Mesenchymal stem cell (in vitro differentiated cells and primary cell): ENCODE data around the gene ACVR1.

Source experiments
- DNase-seq: peaks from one replicate; pipeline ENCODE4 v3.0.0-alpha.2; 2013
- H2AFZ ChIP-seq: one replicate; pipeline ENCODE4 v1.6.1; 2013; ENCODE audit warnings: low read depth, mild to moderate bottlenecking, control low read depth, inconsistent platforms, low read length, moderate library complexity
- H2AK5ac ChIP-seq: 2 replicates; pipeline ENCODE4 v1.6.1; 2013; ENCODE audit warnings: low read length, moderate library complexity, mild to moderate bottlenecking, inconsistent platforms; ENCODE audit not compliant: severe bottlenecking
- H2BK120ac ChIP-seq: one replicate; pipeline ENCODE4 v1.6.1; 2013; ENCODE audit warnings: low read depth, mild to moderate bottlenecking, inconsistent platforms, low read length, moderate library complexity
- H2BK12ac ChIP-seq, 2 experiments: one replicate each; pipeline ENCODE4 v1.6.1; 2013; ENCODE audit warnings: inconsistent platforms in 2 of 2, low read length in 2 of 2, mild to moderate bottlenecking in 2 of 2, moderate library complexity in 2 of 2, control low read depth in 1 of 2
- H2BK15ac ChIP-seq: one replicate; pipeline ENCODE4 v1.6.1; 2013; ENCODE audit warnings: mild to moderate bottlenecking, low read depth, inconsistent platforms; ENCODE audit not compliant: poor library complexity, severe bottlenecking
- H2BK5ac ChIP-seq: 2 replicates; pipeline ENCODE4 v1.6.1; 2013; ENCODE audit warnings: low read depth, mild to moderate bottlenecking, low read length, control low read depth, inconsistent platforms; ENCODE audit not compliant: poor library complexity, severe bottlenecking
- H3K14ac ChIP-seq, 2 experiments: one replicate each; pipeline ENCODE4 v1.6.1; 2013; ENCODE audit warnings: inconsistent platforms in 2 of 2, low read length in 2 of 2, control low read depth in 1 of 2, mild to moderate bottlenecking in 1 of 2, moderate library complexity in 1 of 2
- H3K18ac ChIP-seq, 2 experiments: one replicate each; pipeline ENCODE4 v1.6.1; 2013; ENCODE audit warnings: inconsistent platforms in 2 of 2, low read length in 2 of 2, control low read depth in 1 of 2, low read depth in 1 of 2, mild to moderate bottlenecking in 1 of 2
- H3K23ac ChIP-seq, 2 experiments: one replicate each; pipeline ENCODE4 v1.6.1; 2013; ENCODE audit warnings: inconsistent platforms in 2 of 2, low read length in 2 of 2, mild to moderate bottlenecking in 2 of 2, moderate library complexity in 2 of 2, control low read depth in 1 of 2
- H3K27ac ChIP-seq: 2 replicates; pipeline ENCODE4 v1.5.1; 2013; ENCODE audit warnings: mild to moderate bottlenecking, moderate library complexity, low read length, control low read depth, inconsistent platforms; ENCODE audit not compliant: poor library complexity, severe bottlenecking
- H3K27me3 ChIP-seq, 2 experiments: 2 replicates each; pipeline versions ENCODE4 v1.6.1 to v1.7.0; 2013; ENCODE audit warnings: low read length in 2 of 2, mild to moderate bottlenecking in 2 of 2, moderate library complexity in 2 of 2, control low read depth in 1 of 2, inconsistent platforms in 1 of 2; ENCODE audit not compliant: control insufficient read depth in 1 of 2, insufficient read depth in 1 of 2
- H3K36me3 ChIP-seq, 2 experiments: 2 replicates each; pipeline versions ENCODE4 v1.6.1 to v1.7.0; 2013; ENCODE audit warnings: low read length in 2 of 2, control low read depth in 1 of 2, inconsistent platforms in 1 of 2, low read depth in 1 of 2, mild to moderate bottlenecking in 1 of 2; ENCODE audit not compliant: insufficient read depth in 2 of 2, control insufficient read depth in 1 of 2
- H3K4ac ChIP-seq, 2 experiments: one replicate each; pipeline ENCODE4 v1.6.1; 2013; ENCODE audit warnings: inconsistent platforms in 2 of 2, low read length in 2 of 2, mild to moderate bottlenecking in 2 of 2, moderate library complexity in 2 of 2, control low read depth in 1 of 2, low read depth in 1 of 2
- H3K4me1 ChIP-seq: 2 replicates; pipeline ENCODE4 v1.6.1; 2013; ENCODE audit warnings: low read depth, low read length, control low read depth; ENCODE audit not compliant: control insufficient read depth, insufficient read depth
- H3K4me2 ChIP-seq: 2 replicates; pipeline ENCODE4 v1.6.1; 2013; ENCODE audit warnings: low read length, mild to moderate bottlenecking, inconsistent platforms; ENCODE audit not compliant: poor library complexity, severe bottlenecking
- H3K4me3 ChIP-seq, 2 experiments: 2 replicates each; pipeline versions ENCODE4 v1.5.1 to v1.7.0; 2013; ENCODE audit warnings: low read length in 2 of 2, mild to moderate bottlenecking in 2 of 2, control low read depth in 1 of 2, low read depth in 1 of 2; ENCODE audit not compliant: insufficient read depth in 1 of 2
- H3K79me1 ChIP-seq: replicated peaks from 2 replicates; pipeline ENCODE4 v1.6.1; 2013; ENCODE audit warnings: mild to moderate bottlenecking, control low read depth, low read length, inconsistent platforms; ENCODE audit not compliant: poor library complexity, severe bottlenecking
- H3K9ac ChIP-seq: 2 replicates; pipeline ENCODE4 v1.7.0; 2013; ENCODE audit warnings: mild to moderate bottlenecking, low read length, moderate library complexity
- H3K9me3 ChIP-seq: 2 replicates; pipeline ENCODE4 v1.7.0; 2013; ENCODE audit warnings: mild to moderate bottlenecking, low read length; ENCODE audit not compliant: control insufficient read depth
- H4K8ac ChIP-seq: one replicate; pipeline ENCODE4 v1.6.1; 2013; ENCODE audit warnings: inconsistent platforms, mild to moderate bottlenecking, low read length, moderate library complexity
- H4K91ac ChIP-seq: one replicate; pipeline ENCODE4 v1.6.1; 2013; ENCODE audit warnings: mild to moderate bottlenecking, low read length, inconsistent platforms
- WGBS: methylation state at CpG from one replicate; pipeline ENCODE4 v1.1.7; 2013; ENCODE audit warnings: mixed read lengths; 5-methylcytosine and 5-hydroxymethylcytosine counted together

ACVR1 gene

DNA sequence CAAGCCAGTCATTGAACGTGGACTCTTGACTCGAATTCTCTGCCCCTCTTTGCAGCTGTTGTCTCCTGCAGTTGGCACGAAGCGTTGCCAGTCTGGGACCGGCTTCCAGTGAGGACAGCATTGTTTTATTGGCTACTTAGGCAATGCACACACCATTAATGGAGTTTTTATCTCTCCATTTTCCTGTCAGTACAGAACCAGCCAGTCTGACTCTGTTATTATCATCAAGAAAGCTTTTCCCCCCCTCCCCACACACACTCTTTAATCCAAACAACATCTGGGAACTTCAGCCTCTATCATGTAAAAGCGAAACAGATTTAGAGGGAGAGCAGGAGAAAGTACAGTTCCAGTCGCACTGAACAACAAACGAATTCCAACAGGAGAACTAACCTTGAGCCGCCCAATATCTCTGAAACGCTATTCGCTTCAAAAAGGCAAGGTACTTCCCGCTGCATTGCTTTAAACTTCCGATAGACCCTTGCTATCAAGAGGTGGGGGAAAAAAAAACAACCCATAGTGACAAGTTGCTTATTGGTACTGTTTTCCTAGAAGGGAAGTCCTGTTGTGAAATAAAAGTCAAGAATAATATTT lies 38.2 kb downstream of the ACVR1 start:
- Histone ChIP-seq H3K18ac (peak overlapping the region; percentile 88 to 93), H3K27me3 (no peaks in the 10 kb centered on the region), H3K36me3 (peaks cover 2 to 7% of the 10 kb centered on the region in 2 experiments), H3K14ac (peak overlapping the region in 1 of 2 experiments; percentile 88), H2BK120ac (no peak overlapping the region), H3K9ac (peak overlapping the region; percentile 91), H3K4me3 (peak overlapping the region in 1 of 2 experiments; percentile 73), H3K23ac (no peak overlapping the region), H3K79me1 (peaks cover 12% of the 10 kb centered on the region), H4K8ac (peak overlapping the region; percentile 96), H3K9me3 (no peaks in the 10 kb centered on the region), H3K4ac (peak overlapping the region; percentile 61 to 96), H2BK5ac (no peak overlapping the region), H2BK15ac (peak overlapping the region; percentile 60), H2AK5ac (peak overlapping the region; percentile 49), H4K91ac (peak overlapping the region; percentile 96), H3K4me1 (peaks cover 29% of the 10 kb centered on the region), H2BK12ac (peak overlapping the region; percentile 79 to 90), H3K4me2 (peak overlapping the region; percentile 7), H2AFZ (no peak overlapping the region), H3K27ac (peak overlapping the region; percentile 89)
- 63% methylated on average over 13 of the region's 13 CpGs for whole genome bisulfite sequencing
- DNase-seq: peak; percentile 76

DNA sequence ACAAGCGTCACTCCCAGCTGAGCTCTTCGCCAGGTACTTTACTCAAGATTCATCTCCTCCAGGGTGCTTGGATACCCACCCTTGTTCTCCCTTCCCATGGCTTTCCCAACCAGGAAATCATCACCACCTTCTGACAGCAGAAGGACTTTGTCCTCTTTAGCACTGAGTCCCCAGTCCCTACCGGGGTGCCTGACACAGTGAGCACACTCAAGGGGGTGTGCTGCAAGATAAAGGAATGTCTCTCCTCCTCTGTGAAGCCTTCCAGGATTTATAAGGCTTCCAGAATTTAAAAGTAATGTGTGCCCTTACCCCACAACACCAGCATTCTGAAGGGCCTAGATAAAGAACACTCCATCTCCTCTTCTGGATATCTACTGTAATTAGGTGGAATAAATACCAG lies 39.6 kb downstream of the ACVR1 start:
- H4K8ac ChIP-seq: peak overlapping the region; percentile 39
- H3K79me1 ChIP-seq: peaks cover 13% of the 10 kb centered on the region
- no peak overlapping the region for H3K23ac ChIP-seq
- no peak overlapping the region for H3K14ac ChIP-seq
- H2BK5ac ChIP-seq: no peak overlapping the region
- no peak for DNase-seq
- H2AFZ ChIP-seq: no peak overlapping the region
- H3K36me3 ChIP-seq: peaks cover 2 to 7% of the 10 kb centered on the region in 2 experiments
- peak overlapping the region in 1 of 2 experiments; percentile 1 for H2BK12ac ChIP-seq
- no peaks in the 10 kb centered on the region for H3K9me3 ChIP-seq
- H2BK120ac ChIP-seq: no peak overlapping the region
- no peak overlapping the region for H3K18ac ChIP-seq
- no peak overlapping the region for H3K4me2 ChIP-seq
- WGBS: 100% methylated on average over 3 of the region's 3 CpGs
- H4K91ac ChIP-seq: peak overlapping the region; percentile 23
- peak overlapping the region; percentile 28 for H2AK5ac ChIP-seq
- no peak overlapping the region for H3K27ac ChIP-seq
- no peak overlapping the region for H2BK15ac ChIP-seq
- no peak overlapping the region for H3K4ac ChIP-seq
- no peaks in the 10 kb centered on the region for H3K27me3 ChIP-seq
- no peak overlapping the region for H3K9ac ChIP-seq
- no peak overlapping the region for H3K4me3 ChIP-seq
- peaks cover 24% of the 10 kb centered on the region for H3K4me1 ChIP-seq

DNA sequence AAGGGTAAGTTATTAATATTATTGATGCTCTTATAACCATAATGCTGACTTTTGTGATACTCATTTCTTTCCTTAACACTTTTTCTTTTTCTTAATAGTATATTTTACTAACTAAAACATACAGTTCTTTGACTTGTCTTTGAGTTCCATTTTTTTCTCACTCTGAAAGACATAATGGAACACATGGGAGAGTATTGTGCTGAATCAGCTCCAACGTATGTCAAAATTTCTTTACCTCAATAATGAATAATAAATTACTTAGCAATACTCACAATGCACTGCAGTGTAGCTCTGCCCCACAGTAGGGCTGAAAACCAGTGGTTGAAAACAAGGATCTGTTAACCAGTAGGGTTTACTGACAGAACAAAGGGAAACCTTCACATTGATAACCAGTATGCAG lies 40.7 kb downstream of the ACVR1 start:
- no peak overlapping the region for H3K18ac ChIP-seq
- H2BK12ac ChIP-seq: no peak overlapping the region
- H3K4me1 ChIP-seq: peaks cover 17% of the 10 kb centered on the region
- H3K14ac ChIP-seq: no peak overlapping the region
- H3K27me3 ChIP-seq: no peaks in the 10 kb centered on the region
- H2BK120ac ChIP-seq: no peak overlapping the region
- no peak overlapping the region for H4K91ac ChIP-seq
- H2AK5ac ChIP-seq: no peak overlapping the region
- H3K4me2 ChIP-seq: no peak overlapping the region
- no peak overlapping the region for H2BK5ac ChIP-seq
- H4K8ac ChIP-seq: no peak overlapping the region
- H3K9me3 ChIP-seq: no peaks in the 10 kb centered on the region
- H3K4me3 ChIP-seq: no peak overlapping the region
- no peak overlapping the region for H3K23ac ChIP-seq
- WGBS: 100% methylated on average over 1 of the region's 1 CpG
- no peak for DNase-seq
- peaks cover 2 to 7% of the 10 kb centered on the region in 2 experiments for H3K36me3 ChIP-seq
- no peak overlapping the region for H3K9ac ChIP-seq
- H2AFZ ChIP-seq: no peak overlapping the region
- H3K4ac ChIP-seq: no peak overlapping the region
- H3K79me1 ChIP-seq: peaks cover 13% of the 10 kb centered on the region
- no peak overlapping the region for H3K27ac ChIP-seq
- H2BK15ac ChIP-seq: no peak overlapping the region

- Histone ChIP-seq H3K4ac (no peak overlapping the region), H2BK15ac (peak overlapping the region; percentile 40), H3K4me2 (no peak overlapping the region), H3K9me3 (no peaks in the 10 kb centered on the region), H4K8ac (no peak overlapping the region), H2BK120ac (no peak overlapping the region), H3K9ac (no peak overlapping the region), H3K4me1 (peaks cover 17% of the 10 kb centered on the region), H4K91ac (no peak overlapping the region), H3K14ac (no peak overlapping the region), H3K4me3 (no peak overlapping the region), H2BK5ac (no peak overlapping the region), H2AK5ac (peak overlapping the region; percentile 76), H3K79me1 (peaks cover 13% of the 10 kb centered on the region), H3K27ac (no peak overlapping the region), H3K27me3 (no peaks in the 10 kb centered on the region), H2AFZ (no peak overlapping the region), H3K18ac (peak overlapping the region in 1 of 2 experiments; percentile 58), H3K23ac (no peak overlapping the region), H3K36me3 (peaks cover 2 to 7% of the 10 kb centered on the region in 2 experiments), H2BK12ac (peak overlapping the region; percentile 46 to 59)
- 97% methylated on average over 4 of the region's 4 CpGs for WGBS
- DNase-seq: no peak
Measured at GRCh38 chr2:157835006-157835405, 41.1 kb downstream of the ACVR1 start.
